GM23338 (cell line): ENCODE measurements around the gene SLC6A19.

ENCODE experiments used
- CREB1 ChIP-seq: fragments of 250-450 bp; sonication (Bioruptor Pico); IDR thresholded peaks from 2 replicates; pipeline ENCODE4 v1.5.0; 2020; ENCODE audit warnings: low read depth, mild to moderate bottlenecking, moderate library complexity
- EZH2 ChIP-seq: fragments of 200-600 bp; sonication (generic); IDR thresholded peaks from one replicate; pipeline ENCODE4 v1.8.0; 2017; ENCODE audit warnings: antibody characterized with exemption, mild to moderate bottlenecking, low read depth; ENCODE audit not compliant: unreplicated experiment
- EZH2phosphoT487 ChIP-seq: fragments of 200-600 bp; sonication (generic); IDR thresholded peaks from one replicate; pipeline ENCODE4 v1.8.1; 2018; ENCODE audit warnings: antibody characterized with exemption; ENCODE audit not compliant: unreplicated experiment
- JUNB ChIP-seq: IDR thresholded peaks from one replicate; pipeline ENCODE4 v1.6.1; 2016; ENCODE audit warnings: antibody characterized with exemption; ENCODE audit not compliant: unreplicated experiment
- POLR2AphosphoS5 ChIP-seq: IDR thresholded peaks from 2 replicates; pipeline ENCODE4 v1.6.1; 2016; ENCODE audit warnings: antibody characterized with exemption, low read depth
- ZNF114 ChIP-seq: fragments of 250-450 bp; sonication (Bioruptor Pico); IDR thresholded peaks from 2 replicates; pipeline ENCODE4 v1.5.0; 2020; ENCODE audit warnings: mild to moderate bottlenecking, moderate library complexity
- TF ChIP-seq, protein P1 (sequence below), 2 experiments: fragments of 200-600 bp in 1 of 2; sonication (generic) in 1 of 2; conservative IDR thresholded peaks; 2 replicates each; pipeline versions ENCODE4 v1.5.1 to v1.6.1; 2016 to 2017; ENCODE audit warnings: antibody characterized with exemption in 2 of 2, low read depth in 2 of 2, mild to moderate bottlenecking in 2 of 2, moderate library complexity in 1 of 2

- TF ChIP-seq, protein P1, sequence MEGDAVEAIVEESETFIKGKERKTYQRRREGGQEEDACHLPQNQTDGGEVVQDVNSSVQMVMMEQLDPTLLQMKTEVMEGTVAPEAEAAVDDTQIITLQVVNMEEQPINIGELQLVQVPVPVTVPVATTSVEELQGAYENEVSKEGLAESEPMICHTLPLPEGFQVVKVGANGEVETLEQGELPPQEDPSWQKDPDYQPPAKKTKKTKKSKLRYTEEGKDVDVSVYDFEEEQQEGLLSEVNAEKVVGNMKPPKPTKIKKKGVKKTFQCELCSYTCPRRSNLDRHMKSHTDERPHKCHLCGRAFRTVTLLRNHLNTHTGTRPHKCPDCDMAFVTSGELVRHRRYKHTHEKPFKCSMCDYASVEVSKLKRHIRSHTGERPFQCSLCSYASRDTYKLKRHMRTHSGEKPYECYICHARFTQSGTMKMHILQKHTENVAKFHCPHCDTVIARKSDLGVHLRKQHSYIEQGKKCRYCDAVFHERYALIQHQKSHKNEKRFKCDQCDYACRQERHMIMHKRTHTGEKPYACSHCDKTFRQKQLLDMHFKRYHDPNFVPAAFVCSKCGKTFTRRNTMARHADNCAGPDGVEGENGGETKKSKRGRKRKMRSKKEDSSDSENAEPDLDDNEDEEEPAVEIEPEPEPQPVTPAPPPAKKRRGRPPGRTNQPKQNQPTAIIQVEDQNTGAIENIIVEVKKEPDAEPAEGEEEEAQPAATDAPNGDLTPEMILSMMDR (conservative IDR thresholded peaks at IDR 0.05; ENCODE audit: low read depth in 2 of 2), result no peak
- TF ChIP-seq POLR2AphosphoS5 (no peak), EZH2phosphoT487 (no peak), EZH2 (no peak), ZNF114 (no peak), JUNB (no peak), CREB1 (CRISPR knock-in tag) (no peak)
Measured at GRCh38 chr5:1176473-1177391, 24.7 kb upstream of the SLC6A19 start.
